Endothelial cell (in vitro differentiated cells): ENCODE results near the gene FPR3. TPM values are rescaled to one million over a fixed set of nuclear protein-coding genes. Genes with fewer than 3 reads are reported as not detected.
"Not testable (repeated sequence)": the region's sequence is repeated elsewhere in the genome, so short reads cannot be mapped to it uniquely, and the experiment has no call there.

Experiments used
- DNase-seq: peaks from one replicate; pipeline ENCODE4 v3.0.0; 2021; ENCODE audit warnings: low spot score
- H3K27ac Mint-ChIP-seq: one replicate; pipeline ENCODE4 v1.8.0; 2021; ENCODE audit warnings: mixed read lengths, inconsistent platforms; ENCODE audit not compliant: unreplicated experiment
- H3K27me3 Mint-ChIP-seq: one replicate; pipeline ENCODE4 v1.8.0; 2021; ENCODE audit warnings: mild to moderate bottlenecking, moderate library complexity, mixed read lengths, inconsistent platforms; ENCODE audit not compliant: unreplicated experiment
- H3K36me3 Mint-ChIP-seq: one replicate; pipeline ENCODE4 v1.8.0; 2021; ENCODE audit warnings: mild to moderate bottlenecking, low read depth, mixed read lengths, inconsistent platforms; ENCODE audit not compliant: unreplicated experiment
- H3K4me1 Mint-ChIP-seq: one replicate; pipeline ENCODE4 v1.8.0; 2021; ENCODE audit warnings: mild to moderate bottlenecking, mixed read lengths, inconsistent platforms; ENCODE audit not compliant: unreplicated experiment
- H3K4me3 Mint-ChIP-seq: one replicate; pipeline ENCODE4 v1.8.0; 2021; ENCODE audit warnings: mild to moderate bottlenecking, mixed read lengths, inconsistent platforms; ENCODE audit not compliant: unreplicated experiment
- H3K9me3 Mint-ChIP-seq: one replicate; pipeline ENCODE4 v1.8.0; 2021; ENCODE audit warnings: mixed read lengths, inconsistent platforms; ENCODE audit not compliant: unreplicated experiment
- total RNA-seq: library from RNA; stranded (reverse); fragmentation: NEBNext Ultra II Directional; extraction: Animal tissue kit (Norgen Biotek cat#: 25700); gene quantifications from one replicate; pipeline ENCODE4 v1.2.1, GENCODE V29; 2021; ENCODE audit not compliant: unreplicated experiment
- TF ChIP-seq, protein P1 (sequence below): fragments of 200-600 bp; sonication (generic); IDR thresholded peaks from one replicate; pipeline ENCODE4 v1.5.0; 2021; ENCODE audit warnings: antibody characterized with exemption; ENCODE audit not compliant: unreplicated experiment

FPR3 gene
- total RNA-seq, 1 donor from 2014 or later = not detected

DNA sequence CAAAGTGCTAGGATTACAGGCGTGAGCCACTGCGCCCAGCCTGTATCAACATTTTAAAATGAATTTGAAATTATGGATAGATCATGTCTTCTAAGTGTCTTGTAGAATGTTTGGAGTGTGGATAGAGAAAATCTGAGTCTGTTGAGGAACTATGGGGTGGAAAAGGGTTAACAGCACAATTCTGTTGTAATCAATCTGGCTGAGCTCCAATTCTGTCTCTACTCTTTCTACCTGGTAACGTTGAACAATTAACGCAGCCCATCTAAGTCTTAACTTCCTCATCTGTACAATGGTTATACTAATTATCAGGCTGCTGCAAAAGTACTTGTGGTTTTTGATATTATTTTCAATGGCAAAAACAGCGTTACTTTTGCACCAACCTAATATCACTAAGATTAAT lies 29.9 kb upstream of the FPR3 start:
- H3K4me3 Mint-ChIP-seq = no peak overlapping the region
- peaks cover 4% of the 10 kb centered on the region for H3K9me3 Mint-ChIP-seq
- no peak for DNase-seq
- TF ChIP-seq, protein P1, sequence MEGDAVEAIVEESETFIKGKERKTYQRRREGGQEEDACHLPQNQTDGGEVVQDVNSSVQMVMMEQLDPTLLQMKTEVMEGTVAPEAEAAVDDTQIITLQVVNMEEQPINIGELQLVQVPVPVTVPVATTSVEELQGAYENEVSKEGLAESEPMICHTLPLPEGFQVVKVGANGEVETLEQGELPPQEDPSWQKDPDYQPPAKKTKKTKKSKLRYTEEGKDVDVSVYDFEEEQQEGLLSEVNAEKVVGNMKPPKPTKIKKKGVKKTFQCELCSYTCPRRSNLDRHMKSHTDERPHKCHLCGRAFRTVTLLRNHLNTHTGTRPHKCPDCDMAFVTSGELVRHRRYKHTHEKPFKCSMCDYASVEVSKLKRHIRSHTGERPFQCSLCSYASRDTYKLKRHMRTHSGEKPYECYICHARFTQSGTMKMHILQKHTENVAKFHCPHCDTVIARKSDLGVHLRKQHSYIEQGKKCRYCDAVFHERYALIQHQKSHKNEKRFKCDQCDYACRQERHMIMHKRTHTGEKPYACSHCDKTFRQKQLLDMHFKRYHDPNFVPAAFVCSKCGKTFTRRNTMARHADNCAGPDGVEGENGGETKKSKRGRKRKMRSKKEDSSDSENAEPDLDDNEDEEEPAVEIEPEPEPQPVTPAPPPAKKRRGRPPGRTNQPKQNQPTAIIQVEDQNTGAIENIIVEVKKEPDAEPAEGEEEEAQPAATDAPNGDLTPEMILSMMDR = no peak
- H3K36me3 Mint-ChIP-seq = no peaks in the 10 kb centered on the region
- peaks cover 12% of the 10 kb centered on the region for H3K4me1 Mint-ChIP-seq
- no peak overlapping the region for H3K27ac Mint-ChIP-seq
- H3K27me3 Mint-ChIP-seq = peaks cover 6% of the 10 kb centered on the region

DNA sequence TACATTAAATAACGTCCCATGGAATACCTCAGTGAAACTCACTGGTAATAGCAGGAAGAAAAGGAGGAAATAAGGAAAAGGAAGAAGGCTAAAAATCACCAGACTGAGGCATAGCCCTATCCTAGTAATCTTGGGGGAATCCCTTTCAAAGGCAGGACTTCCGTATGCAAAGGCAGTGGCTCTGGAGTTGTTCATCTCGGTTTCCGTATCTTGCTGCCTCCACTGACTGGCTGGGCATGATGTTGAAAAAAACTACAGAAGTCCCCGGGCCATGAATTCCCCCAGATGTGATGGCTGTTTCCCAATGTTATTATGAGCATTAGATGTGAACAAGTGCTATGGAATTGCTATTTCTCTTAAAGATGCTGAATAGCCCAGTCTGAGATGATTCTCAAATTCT lies 28.5 kb upstream of the FPR3 start:
- Mint-ChIP-seq H3K27ac (no peak overlapping the region), H3K9me3 (peaks cover 4% of the 10 kb centered on the region), H3K36me3 (no peaks in the 10 kb centered on the region), H3K4me1 (peaks cover 9% of the 10 kb centered on the region), H3K27me3 (peaks cover 6% of the 10 kb centered on the region), H3K4me3 (no peak overlapping the region)
- no peak for DNase-seq
- TF ChIP-seq, protein P1 = no peak

DNA sequence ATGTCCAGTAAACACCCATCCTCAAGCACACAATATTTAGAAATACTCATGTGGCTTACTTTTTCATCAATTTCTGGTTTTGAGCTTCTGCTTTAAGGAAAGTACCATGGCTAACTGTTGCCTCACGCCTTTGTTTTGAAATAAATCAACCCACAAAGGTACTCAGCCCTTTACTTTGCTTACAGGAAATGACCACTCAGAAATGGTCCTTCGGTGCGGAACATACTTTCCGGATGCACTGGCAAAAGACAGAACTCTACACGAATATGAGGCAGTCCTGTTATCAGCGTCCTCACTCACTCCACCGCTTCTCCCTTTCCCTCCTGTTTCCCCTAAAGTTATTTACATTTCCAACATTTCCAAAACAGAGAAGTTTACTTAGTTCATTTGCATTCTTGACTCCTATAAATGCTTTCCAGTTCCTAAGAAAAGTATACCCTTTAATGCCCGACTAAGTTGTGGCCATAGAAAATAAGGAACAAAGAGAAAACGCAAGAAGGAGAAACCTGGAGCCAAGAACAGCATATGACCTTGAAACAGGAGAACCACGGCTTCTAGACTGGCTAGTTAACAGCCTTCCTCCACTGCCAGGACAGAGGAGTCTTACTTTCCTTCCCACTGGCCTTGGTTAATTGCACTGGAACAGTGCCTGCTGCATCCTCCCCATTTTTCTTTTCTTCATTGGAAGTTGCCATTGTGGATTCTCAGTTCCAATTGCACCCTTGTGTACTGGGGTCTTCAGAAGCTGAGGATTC lies 23.4 kb upstream of the FPR3 start:
- Mint-ChIP-seq H3K27ac (no peak overlapping the region), H3K36me3 (no peaks in the 10 kb centered on the region), H3K4me1 (peaks cover 4% of the 10 kb centered on the region), H3K9me3 (peaks cover 4% of the 10 kb centered on the region), H3K27me3 (no peaks in the 10 kb centered on the region), H3K4me3 (no peak overlapping the region)
- TF ChIP-seq, protein P1 = no peak
- DNase-seq = no peak

DNA sequence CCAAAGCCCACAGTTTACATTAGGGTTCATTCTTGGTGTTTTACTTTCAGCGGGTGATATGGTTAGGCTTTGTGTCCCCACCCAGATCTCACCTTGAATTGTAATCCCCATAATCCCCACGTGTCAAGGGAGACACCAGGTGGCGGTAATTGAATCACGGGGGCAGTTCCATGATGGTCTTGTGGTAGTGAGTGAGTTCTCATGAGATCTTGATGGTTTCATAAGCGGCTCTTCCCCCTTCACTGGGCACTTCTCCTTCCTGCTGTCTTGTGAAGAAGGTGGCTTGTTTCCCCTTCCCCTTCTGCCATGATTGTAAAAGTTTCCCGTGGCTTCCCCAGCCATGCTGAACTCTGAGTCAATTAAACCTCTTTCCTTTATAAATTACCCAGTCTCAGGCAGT lies 22.0 kb upstream of the FPR3 start:
- H3K9me3 Mint-ChIP-seq = peaks cover 4% of the 10 kb centered on the region
- DNase-seq = no peak
- H3K4me1 Mint-ChIP-seq = no peaks in the 10 kb centered on the region
- H3K27ac Mint-ChIP-seq = no peak overlapping the region
- H3K36me3 Mint-ChIP-seq = no peaks in the 10 kb centered on the region
- no peak overlapping the region for H3K4me3 Mint-ChIP-seq
- TF ChIP-seq, protein P1 = no peak
- H3K27me3 Mint-ChIP-seq = peaks cover 2% of the 10 kb centered on the region

DNA sequence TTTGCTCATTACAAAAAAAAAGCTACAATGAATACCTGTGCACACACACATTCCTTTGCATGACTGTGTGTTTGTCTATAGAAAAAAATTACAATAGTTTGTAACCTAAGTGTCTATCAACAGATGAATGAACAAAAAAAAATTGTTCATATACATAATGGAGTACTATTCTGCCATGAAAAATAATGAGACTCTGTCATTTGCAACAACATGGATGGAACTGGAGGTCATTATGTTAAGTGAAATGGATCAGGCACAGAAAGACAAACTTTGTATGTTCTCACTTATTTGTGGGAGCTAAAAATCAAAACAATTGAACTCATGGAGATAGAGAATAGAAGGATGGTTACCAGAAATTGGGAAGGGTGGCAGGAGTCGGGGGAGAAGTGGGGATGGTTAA lies 18.4 kb upstream of the FPR3 start:
- H3K4me1 Mint-ChIP-seq = not testable (repeated sequence)

More for the DNA sequence above, 18.4 kb upstream of the FPR3 start:
- H3K27ac Mint-ChIP-seq, H3K9me3 Mint-ChIP-seq, H3K36me3 Mint-ChIP-seq, H3K27me3 Mint-ChIP-seq, H3K4me3 Mint-ChIP-seq, DNase-seq: not testable (repeated sequence)
